Central memory CD4-positive, alpha-beta T cell (primary cell): ENCODE results near the gene CD59.
"Not testable (repeated sequence)": the region's sequence is repeated elsewhere in the genome, so short reads cannot be mapped to it uniquely, and the experiment has no call there.

ENCODE experiments used
- DNase-seq: peaks from one replicate; pipeline ENCODE4 v3.0.0; 2022

The CD59 gene

GRCh38 chr11:33665350-33666106, 70.7 kb downstream of the CD59 start:
- no peak for DNase-seq

DNA sequence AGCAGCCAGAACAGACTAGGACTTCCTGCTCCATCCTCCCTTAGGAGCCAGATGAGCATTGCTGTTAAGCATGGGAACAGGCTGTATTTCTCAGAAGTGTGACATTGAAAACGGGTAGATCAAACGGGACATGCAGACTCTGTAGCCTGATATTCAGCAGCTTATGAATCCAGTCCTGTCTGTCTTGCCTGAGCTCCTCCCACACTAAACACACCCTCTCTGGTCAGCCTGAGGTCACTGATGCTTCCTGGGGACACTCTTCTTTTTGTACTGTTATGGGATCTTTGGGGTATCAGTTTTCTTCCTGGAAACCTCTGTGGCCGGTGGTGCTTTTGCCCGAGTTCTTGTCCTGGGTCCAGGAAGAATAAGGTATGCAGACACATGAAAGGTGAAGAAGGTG, 71.4 kb downstream of the CD59 start:
- DNase-seq: no peak

GRCh38 chr11:33664166-33664565, 72.1 kb downstream of the CD59 start:
- DNase-seq: no peak

- DNase-seq: no peak
These were observed 73.1 kb downstream of the CD59 start for GRCh38 chr11:33663121-33663520.

DNA sequence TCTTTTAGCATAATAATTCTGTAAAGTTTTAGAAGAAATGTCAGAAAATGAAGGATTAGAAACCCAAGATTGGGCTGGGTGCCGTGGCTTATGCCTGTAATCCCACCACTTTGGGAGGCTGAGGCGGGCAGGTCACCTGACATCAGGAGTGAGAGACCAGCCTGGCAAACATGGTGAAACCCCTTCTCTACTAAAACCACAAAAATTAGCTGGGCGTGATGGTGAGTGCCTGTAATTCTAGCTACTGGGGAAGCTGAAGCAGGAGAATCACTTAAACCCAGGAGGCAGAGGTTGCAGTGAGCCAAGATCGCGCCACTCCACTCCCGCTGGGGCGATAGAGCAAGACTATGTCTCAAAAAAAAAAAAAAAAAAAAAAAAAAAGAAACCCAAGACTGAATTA, 74.7 kb downstream of the CD59 start:
- DNase-seq: not testable (repeated sequence)

GRCh38 chr11:33660962-33661361, 75.3 kb downstream of the CD59 start:
- no peak for DNase-seq

DNA sequence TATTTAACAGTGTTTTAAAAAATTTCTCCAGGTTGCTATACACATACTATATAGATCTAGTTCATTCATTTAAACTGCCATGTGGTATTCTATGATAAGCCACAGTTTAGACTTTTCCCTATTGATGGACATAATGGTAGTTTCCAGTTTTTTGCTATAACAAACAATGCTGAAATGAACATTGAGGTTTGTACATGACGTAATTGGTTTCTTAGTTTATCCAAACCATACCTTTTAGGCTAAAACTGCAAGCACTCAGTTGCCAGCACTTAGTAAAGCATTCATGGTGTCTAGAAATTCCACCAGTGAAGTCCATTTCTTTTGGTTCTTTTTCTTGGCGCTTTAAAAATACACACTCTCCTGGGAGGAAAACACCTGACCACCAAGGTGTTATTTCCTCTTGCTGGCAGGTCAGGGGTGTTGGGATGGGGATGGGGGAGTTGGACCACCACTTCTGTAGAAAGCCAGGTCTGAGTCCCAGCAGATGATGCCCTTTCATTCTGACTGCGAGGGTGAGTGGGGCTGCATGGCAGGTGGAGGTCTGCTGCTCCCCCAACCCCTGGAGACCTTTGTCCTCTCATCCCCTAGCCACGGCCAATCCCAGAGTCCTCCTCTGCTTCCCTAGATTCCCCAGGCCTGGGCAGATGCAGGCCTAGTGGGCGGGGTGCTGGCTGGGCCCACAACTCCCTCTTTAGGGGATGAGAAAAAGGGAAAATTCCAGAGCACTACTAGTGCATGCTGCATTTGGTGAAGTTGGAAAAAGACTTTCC, 76.7 kb downstream of the CD59 start:
- no peak for DNase-seq

DNA sequence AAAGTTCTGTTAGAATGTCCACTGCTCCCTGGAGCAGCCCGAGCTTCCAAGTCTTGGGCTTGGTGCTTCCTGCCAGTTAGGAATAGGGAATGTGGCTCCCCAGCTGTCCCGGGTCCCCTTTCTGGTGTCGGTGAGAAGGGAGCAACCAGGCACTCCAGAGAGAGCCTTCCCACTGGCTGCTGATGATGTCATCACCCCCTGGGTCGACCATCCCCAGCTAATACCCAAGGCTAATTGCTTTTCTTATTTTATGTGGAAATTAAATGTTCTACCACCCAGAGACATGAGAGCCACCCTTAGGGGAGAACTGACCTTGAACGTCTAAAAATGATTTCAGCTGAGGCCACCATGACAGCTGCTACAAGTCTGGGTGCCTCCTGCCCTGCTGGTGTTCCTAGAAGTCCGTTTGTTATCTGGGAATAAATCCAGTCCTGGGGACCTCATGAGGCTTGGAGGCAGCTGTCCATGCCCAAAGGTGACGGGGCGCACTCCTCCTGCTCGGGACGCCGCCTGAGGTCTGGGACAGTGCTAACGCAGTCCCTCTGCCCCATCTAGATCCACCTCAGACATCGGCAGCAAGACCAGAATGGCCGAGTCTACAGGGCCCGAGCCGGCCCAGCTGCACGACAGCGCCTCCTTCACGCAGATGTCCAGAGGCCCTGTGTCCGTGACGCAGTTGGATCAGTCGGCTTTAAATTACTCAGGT, 77.9 kb downstream of the CD59 start:
- DNase-seq: no peak

GRCh38 chr11:33657757-33658156, 78.5 kb downstream of the CD59 start:
- no peak for DNase-seq

DNA sequence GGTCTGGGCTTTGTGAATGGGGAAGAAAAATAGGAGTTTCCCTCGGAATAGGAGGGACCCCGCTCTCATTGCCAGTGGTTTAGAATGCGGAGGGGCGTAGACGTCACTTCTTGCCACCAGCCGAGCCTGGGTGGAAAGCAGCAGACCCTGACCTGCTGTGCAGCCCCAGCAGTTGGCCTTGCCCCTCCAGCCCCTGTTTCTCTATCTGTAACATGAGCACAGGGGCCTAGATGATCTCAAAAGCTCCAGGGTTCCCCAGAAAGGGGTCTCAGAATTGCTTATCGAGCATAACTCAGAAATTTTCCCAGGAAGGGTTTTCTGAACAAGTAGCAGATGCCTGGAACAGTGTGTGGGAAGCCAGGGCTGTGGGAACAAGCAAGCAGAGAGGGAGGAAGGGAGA, 79.5 kb downstream of the CD59 start:
- no peak for DNase-seq

GRCh38 chr11:33655842-33656600, 80.2 kb downstream of the CD59 start:
- DNase-seq: no peak

DNA sequence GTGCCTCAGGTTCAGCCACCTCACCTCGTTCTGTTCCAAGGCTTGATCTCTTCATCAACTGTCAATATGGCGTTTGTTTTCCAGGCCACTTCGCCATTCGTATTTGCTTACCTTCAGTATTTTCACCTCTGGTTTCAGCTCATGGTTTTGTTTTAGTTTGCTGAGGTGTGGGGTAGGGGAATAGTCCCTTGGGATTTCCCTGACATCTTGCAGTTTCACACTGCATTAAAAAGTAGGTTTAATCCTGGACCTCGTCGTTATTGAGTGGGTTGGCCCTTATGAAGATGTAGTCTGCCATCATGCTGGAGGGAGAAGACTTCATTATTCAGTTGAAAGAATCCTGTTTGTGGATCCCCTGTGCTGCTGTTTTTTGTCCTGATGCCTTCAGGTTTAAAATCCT, 81.6 kb downstream of the CD59 start:
- no peak for DNase-seq
